ENCODE results near the gene TMBIM4. TPM values are rescaled to one million over a fixed set of nuclear protein-coding genes. Genes with fewer than 3 reads are reported as not detected.
"Not testable (repeated sequence)": the region's sequence is repeated elsewhere in the genome, so short reads cannot be mapped to it uniquely, and the experiment has no call there.

TMBIM4 gene
- total and polyA plus RNA-seq, 10 of the 15 experiments (the other 5 are each of a cell fraction or from before 2014, with no cell fraction given): 38.8 to 341 (median 82.8) TPM

DNA sequence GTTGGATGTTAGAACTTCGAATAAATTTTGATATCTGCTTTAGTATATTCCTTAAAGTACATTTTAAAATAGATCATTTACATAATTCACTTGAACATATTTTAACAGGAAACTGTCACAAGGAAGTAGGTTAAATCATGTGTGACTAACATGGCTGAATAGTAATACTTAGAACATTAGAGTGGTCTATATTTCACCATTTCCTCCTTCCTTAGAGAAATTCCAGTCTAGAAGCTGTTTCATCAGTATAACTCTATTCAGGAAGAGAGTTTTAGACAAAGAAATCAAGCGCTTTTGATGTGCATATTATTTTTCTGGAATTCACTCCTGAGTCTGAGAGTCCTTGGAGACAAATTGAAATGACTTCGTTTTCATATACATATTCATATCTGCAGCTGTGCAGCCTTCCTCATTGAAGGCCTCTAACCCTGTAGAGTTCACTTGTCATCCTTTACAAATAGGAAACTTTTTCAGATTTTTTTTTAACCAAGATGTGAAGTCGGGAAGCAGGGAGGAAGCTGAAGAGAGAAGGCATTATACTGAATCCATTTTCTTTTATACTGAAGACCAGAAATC is 47.6 kb upstream of the TMBIM4 start:
- Histone ChIP-seq H3K36me3 (ENCODE audit: control insufficient read depth in 2 of 2, insufficient read depth in 2 of 2, low read length in 1 of 2) (no peaks in the 10 kb centered on the region), H3K9ac (ENCODE audit: control insufficient read depth, insufficient read depth, low read length) (no peak overlapping the region), H3K9me3 (replicated peaks; ENCODE audit: control insufficient read depth, insufficient read depth, low read length) (no peaks in the 10 kb centered on the region; the same call in 2 of the 3 replicates), H3K4me3 (no peak overlapping the region), H3K4me2 (ENCODE audit: control insufficient read depth, insufficient read depth) (no peak overlapping the region), H3K27ac (ENCODE audit: control insufficient read depth, insufficient read depth) (no peak overlapping the region), H3K4me1 (ENCODE audit: control insufficient read depth, insufficient read depth, low read length) (no peaks in the 10 kb centered on the region), H2AFZ (ENCODE audit: control insufficient read depth, low read depth, low read length) (no peak overlapping the region), H3K79me2 (ENCODE audit: control insufficient read depth, insufficient read depth, low read length) (no peaks in the 10 kb centered on the region), H3K27me3 (replicated peaks in 1 of 2; ENCODE audit: control insufficient read depth in 2 of 2, insufficient read depth in 2 of 2, low read length in 1 of 2) (no peaks in the 10 kb centered on the region), H4K20me1 (ENCODE audit: control insufficient read depth, insufficient read depth) (no peaks in the 10 kb centered on the region)
- DNase-seq (ENCODE audit: low read depth, low spot score): no peak
- intact Hi-C loops (cut with micrococcal nuclease; ENCODE audit: unreplicated experiment): no loop called here
- ATAC-seq: no peak
- ChIA-PET POLR2A (interaction anchor here (1.0 kb wide), 1 partner anchor 16 kb away, joined by 3 read pairs; no protein-coding TSS in a partner anchor), CTCF (interaction anchor here (1.2 to 1.3 kb wide), 2 partner anchors 14 to 17 kb away, joined by 4 to 5 read pairs; no protein-coding TSS in a partner anchor), RAD21 (ENCODE audit: unreplicated experiment) (interaction anchor here (0.7 to 1.7 kb wide), 3 partner anchors 17 to 49 kb away, joined by 3 to 4 read pairs (median 3); no protein-coding TSS in a partner anchor), SMC1A (ENCODE audit: uncharacterized antibody, unreplicated experiment) (interaction anchor here (0.8 to 1.8 kb wide), 8 partner anchors 8 to 45 kb away, joined by 3 to 9 read pairs (median 4); no protein-coding TSS in a partner anchor)
- TF ChIP-seq CREM (IDR thresholded peaks at IDR 0.05; ENCODE audit: low read depth) (no peak), SIX5 (IDR thresholded peaks at IDR 0.05; ENCODE audit: low read depth, low read length, severe bottlenecking) (no peak), TCF3 (IDR thresholded peaks at IDR 0.05; ENCODE audit: borderline replicate concordance, insufficient read depth, low read depth, low read length) (no peak), CHD4 (IDR thresholded peaks at IDR 0.05) (no peak), PAX5 (IDR thresholded peaks at IDR 0.05; ENCODE audit: borderline replicate concordance, low read depth, low read length) (no peak)
- TF ChIP-seq, protein P1, sequence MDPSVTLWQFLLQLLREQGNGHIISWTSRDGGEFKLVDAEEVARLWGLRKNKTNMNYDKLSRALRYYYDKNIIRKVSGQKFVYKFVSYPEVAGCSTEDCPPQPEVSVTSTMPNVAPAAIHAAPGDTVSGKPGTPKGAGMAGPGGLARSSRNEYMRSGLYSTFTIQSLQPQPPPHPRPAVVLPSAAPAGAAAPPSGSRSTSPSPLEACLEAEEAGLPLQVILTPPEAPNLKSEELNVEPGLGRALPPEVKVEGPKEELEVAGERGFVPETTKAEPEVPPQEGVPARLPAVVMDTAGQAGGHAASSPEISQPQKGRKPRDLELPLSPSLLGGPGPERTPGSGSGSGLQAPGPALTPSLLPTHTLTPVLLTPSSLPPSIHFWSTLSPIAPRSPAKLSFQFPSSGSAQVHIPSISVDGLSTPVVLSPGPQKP (IDR thresholded peaks at IDR 0.05; ENCODE audit: low read depth, low read length): no peak
- in situ Hi-C loops (cut with MboI): no loop called here
- no TSS peak for BruUV-seq (replicated peaks)
- FAIRE-seq: no peak
- WGBS (ENCODE audit: insufficient coverage, insufficient replicate concordance, low lambda C conversion rate, missing lambda C conversion rate): 15% methylated on average over 4 of the region's 4 CpGs

DNA sequence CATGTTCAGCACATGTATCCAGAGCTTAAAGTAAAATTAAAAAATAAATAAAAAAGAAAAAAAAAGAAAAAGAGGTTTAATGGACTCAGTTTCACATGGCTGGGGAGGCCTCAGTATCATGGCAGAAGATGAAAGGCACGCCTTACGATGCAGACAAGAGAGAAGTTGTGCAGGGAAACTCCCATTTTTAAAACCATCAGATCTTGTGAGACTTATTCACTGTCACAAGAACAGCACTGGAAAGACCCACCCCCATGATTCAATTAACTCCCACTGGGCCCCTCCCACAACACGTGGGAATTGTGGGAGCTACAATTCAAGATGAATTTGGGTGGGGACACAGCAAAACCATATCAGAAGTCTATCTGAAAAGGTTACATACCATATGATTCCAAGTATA is 43.2 kb upstream of the TMBIM4 start:
- ATAC-seq; H3K9ac ChIP-seq (ENCODE audit: control insufficient read depth, insufficient read depth, low read length); intact Hi-C loops (cut with micrococcal nuclease; ENCODE audit: unreplicated experiment); H3K4me3 ChIP-seq; H4K20me1 ChIP-seq (ENCODE audit: control insufficient read depth, insufficient read depth); H3K79me2 ChIP-seq (ENCODE audit: control insufficient read depth, insufficient read depth, low read length); BruUV-seq (replicated peaks); H3K36me3 ChIP-seq (ENCODE audit: control insufficient read depth in 2 of 2, insufficient read depth in 2 of 2, low read length in 1 of 2); DNase-seq (ENCODE audit: low read depth, low spot score); H3K4me1 ChIP-seq (ENCODE audit: control insufficient read depth, insufficient read depth, low read length); H3K9me3 ChIP-seq (replicated peaks; ENCODE audit: control insufficient read depth, insufficient read depth, low read length); RAD21 ChIA-PET (ENCODE audit: unreplicated experiment); H3K27me3 ChIP-seq (replicated peaks in 1 of 2; ENCODE audit: control insufficient read depth in 2 of 2, insufficient read depth in 2 of 2, low read length in 1 of 2); H3K4me2 ChIP-seq (ENCODE audit: control insufficient read depth, insufficient read depth); in situ Hi-C loops (cut with MboI); FAIRE-seq; H2AFZ ChIP-seq (ENCODE audit: control insufficient read depth, low read depth, low read length); H3K27ac ChIP-seq (ENCODE audit: control insufficient read depth, insufficient read depth): not testable (repeated sequence)
- ChIA-PET POLR2A (interaction anchor here (1.2 kb wide), 1 partner anchor 44 kb away, joined by 5 read pairs; no protein-coding TSS in a partner anchor), CTCF (interaction anchor here (0.6 to 1.0 kb wide), 2 partner anchors 11 to 21 kb away, joined by 3 read pairs; no protein-coding TSS in a partner anchor), SMC1A (ENCODE audit: uncharacterized antibody, unreplicated experiment) (interaction anchor here (0.7 to 3.7 kb wide), 3 partner anchors 10 to 25 kb away, joined by 3 to 15 read pairs (median 12); no protein-coding TSS in a partner anchor)
- WGBS (ENCODE audit: insufficient coverage, insufficient replicate concordance, low lambda C conversion rate, missing lambda C conversion rate): 2% methylated on average over 3 of the region's 3 CpGs

GRCh38 chr12:66211573-66211972 is 41.8 kb upstream of the TMBIM4 start:
- ChIA-PET POLR2A (interaction anchor here (1.2 kb wide), 1 partner anchor 43 kb away, joined by 5 read pairs; no protein-coding TSS in a partner anchor), CTCF (interaction anchor here (1.2 kb wide), 1 partner anchor 15 kb away, joined by 3 read pairs; no protein-coding TSS in a partner anchor), SMC1A (ENCODE audit: uncharacterized antibody, unreplicated experiment) (interaction anchor here (1.1 kb wide), 1 partner anchor 14 kb away, joined by 5 read pairs; no protein-coding TSS in a partner anchor)
- intact Hi-C loops (cut with micrococcal nuclease; ENCODE audit: unreplicated experiment); RAD21 ChIA-PET (ENCODE audit: unreplicated experiment); H3K4me2 ChIP-seq (ENCODE audit: control insufficient read depth, insufficient read depth); BruUV-seq (replicated peaks); H3K36me3 ChIP-seq (ENCODE audit: control insufficient read depth in 2 of 2, insufficient read depth in 2 of 2, low read length in 1 of 2); H3K79me2 ChIP-seq (ENCODE audit: control insufficient read depth, insufficient read depth, low read length); H3K9ac ChIP-seq (ENCODE audit: control insufficient read depth, insufficient read depth, low read length); DNase-seq (ENCODE audit: low read depth, low spot score); H3K27me3 ChIP-seq (replicated peaks in 1 of 2; ENCODE audit: control insufficient read depth in 2 of 2, insufficient read depth in 2 of 2, low read length in 1 of 2); H3K4me3 ChIP-seq; H3K9me3 ChIP-seq (replicated peaks; ENCODE audit: control insufficient read depth, insufficient read depth, low read length); ATAC-seq; FAIRE-seq; H3K4me1 ChIP-seq (ENCODE audit: control insufficient read depth, insufficient read depth, low read length); H3K27ac ChIP-seq (ENCODE audit: control insufficient read depth, insufficient read depth); H2AFZ ChIP-seq (ENCODE audit: control insufficient read depth, low read depth, low read length); in situ Hi-C loops (cut with MboI); H4K20me1 ChIP-seq (ENCODE audit: control insufficient read depth, insufficient read depth): not testable (repeated sequence)
- WGBS (ENCODE audit: insufficient coverage, insufficient replicate concordance, low lambda C conversion rate, missing lambda C conversion rate): 39% methylated on average over 2 of the region's 2 CpGs

All from GM12878 (cell line).